GM10847 (cell line): ENCODE data around the gene UNC93B1.

Experiments
- POLR2A ChIP-seq: IDR thresholded peaks from 2 replicates; pipeline ENCODE4 v1.6.1; 2011; ENCODE audit not compliant: insufficient read length; ENCODE audit errors: extremely low read depth

UNC93B1 gene

GRCh38 chr11:68043029-68043348 is 39.1 kb upstream of the UNC93B1 start:
- TF ChIP-seq POLR2A, result no peak

GRCh38 chr11:68042219-68043028 is 38.5 kb upstream of the UNC93B1 start:
- TF ChIP-seq POLR2A, result no peak

DNA sequence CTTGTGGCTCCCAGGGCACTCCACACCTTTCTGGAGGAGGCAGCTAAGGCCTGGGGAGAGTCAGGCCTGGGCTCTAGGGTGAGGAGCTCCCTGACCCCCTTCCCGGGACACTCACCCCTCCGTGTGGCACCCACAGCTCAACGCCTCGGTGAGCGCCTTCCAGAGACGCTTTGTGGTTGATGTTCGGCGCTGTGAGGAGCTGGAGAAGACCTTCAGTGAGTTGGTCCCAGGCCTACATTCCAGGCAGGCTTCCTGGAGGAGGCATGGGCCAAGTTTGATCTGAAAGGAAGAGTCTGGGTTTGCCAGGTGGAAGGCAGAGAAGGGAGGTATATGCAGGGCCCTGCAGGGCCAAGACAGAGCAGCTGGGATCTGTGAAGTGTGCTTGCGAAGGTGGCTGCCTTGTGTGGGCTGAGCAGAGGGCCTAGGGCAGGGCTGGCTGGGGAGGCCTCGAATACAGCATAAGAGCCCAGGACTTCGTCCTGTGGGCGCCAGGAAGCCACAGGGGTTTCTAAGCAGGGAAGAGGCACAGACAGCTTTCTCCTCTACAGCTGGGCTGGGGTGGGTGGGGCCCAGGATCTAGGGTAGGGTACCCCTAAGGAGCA is 37.8 kb upstream of the UNC93B1 start:
- no peak for TF ChIP-seq POLR2A

DNA sequence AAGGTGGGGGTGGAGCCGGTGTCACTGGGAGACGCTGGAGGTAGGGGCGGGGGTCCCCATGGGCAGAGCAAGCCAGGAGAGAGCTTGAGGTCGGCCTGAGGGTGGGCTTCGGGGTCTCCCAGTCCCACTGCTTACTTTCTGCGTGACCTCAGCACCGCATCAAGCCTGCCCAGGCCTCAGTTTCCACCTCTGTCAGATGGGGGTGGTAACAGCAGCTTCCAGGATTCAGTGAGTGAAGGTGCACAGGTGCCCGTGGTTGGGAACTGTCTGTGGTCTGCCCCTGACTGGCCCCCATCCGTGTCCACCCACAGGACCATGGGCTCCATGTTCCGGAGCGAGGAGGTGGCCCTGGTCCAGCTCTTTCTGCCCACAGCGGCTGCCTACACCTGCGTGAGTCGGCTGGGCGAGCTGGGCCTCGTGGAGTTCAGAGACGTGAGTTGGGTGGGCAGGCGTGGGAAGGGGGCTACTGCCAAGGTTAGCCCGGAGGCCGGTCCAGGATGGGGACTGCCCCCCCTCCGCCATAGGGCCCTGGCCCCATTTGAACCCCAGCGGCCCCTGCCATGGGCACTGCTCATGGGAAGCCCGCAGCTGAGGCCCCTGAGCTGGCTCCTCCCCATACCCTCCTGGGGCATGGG is 37.2 kb upstream of the UNC93B1 start:
- no peak for TF ChIP-seq POLR2A

DNA sequence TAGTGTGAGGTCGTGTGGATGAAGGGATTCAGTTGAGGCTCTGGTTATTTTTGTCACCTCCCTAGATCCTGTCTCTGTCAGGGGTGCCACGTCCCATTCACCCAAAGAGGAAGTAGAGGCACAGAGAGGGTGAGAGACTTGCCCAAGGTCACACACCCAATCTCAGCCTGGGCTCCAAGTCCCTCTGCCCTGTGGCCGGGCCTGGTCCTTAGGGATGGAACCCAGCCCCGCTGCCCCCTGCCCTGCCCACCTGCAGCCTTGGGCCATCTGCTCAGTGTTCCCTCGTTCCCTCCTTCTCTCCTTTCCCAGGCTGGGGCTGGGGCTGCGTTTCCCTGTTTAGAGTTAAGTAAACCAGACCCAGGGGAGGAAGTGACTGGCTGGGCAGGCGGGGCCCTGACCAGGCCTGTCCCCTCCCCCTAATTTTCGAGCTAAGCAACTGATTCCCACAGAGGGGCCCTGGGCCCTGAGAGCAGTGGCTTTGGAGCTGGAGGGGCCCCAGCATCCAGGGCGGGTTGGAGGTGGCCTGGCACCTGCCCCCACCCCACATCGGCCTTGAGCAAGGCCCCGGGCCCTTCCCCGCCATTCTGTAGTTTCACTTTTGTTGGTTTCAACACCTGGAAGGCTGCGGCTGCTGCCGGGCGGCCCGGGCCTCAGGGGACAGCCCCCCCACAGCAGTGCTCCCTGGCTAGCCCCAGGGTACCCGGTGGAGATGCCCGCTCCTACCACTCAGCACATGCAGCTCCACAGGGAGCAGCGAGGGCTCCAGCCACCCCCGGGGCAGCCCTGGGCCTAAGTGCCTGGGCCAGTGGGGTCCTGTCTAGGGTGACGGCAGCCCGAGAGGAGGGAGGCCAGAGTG is 36.4 kb upstream of the UNC93B1 start:
- peak; percentile 18 for TF ChIP-seq POLR2A

- no peak for TF ChIP-seq POLR2A
Measured at GRCh38 chr11:68039526-68040086, 35.7 kb upstream of the UNC93B1 start.

- peak; percentile 90 for TF ChIP-seq POLR2A
Measured at GRCh38 chr11:68038718-68039525, 35.0 kb upstream of the UNC93B1 start, which contains the start of gene TCIRG1. Gene TCIRG1, plus strand, starts transcription at chr11:68039025. Its CDS starts 2,247 bp downstream, at chr11:68041272.

DNA sequence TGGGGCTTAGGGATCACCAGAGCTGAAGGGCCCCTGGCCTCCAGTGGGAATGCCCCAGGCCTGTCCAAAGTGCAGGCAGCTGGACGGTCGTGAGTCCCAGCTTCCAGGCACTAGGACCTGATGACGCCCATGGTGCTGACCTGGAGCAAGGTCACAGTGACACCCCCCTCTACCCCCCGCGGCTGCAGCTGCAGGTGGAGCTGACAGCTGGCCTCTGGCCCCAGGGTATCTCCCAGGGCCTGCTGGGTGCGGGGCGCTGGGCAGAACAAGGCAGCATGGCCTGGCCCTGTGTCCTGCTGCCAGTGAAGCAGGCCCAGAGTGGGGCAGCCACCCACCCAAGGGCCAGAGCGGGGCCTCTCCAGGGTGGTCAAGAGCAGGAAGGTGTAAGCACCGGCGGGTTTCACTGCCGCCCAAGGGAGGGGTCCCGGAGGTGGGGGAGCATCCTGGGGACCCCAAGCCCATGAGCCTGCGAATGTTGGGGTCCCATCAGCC is 34.4 kb upstream of the UNC93B1 start:
- no peak for TF ChIP-seq POLR2A

- TF ChIP-seq POLR2A, result no peak
Measured at GRCh38 chr11:68037411-68038225, 33.7 kb upstream of the UNC93B1 start.

- TF ChIP-seq POLR2A, result no peak
Measured at GRCh38 chr11:68036717-68037239, 32.9 kb upstream of the UNC93B1 start.

DNA sequence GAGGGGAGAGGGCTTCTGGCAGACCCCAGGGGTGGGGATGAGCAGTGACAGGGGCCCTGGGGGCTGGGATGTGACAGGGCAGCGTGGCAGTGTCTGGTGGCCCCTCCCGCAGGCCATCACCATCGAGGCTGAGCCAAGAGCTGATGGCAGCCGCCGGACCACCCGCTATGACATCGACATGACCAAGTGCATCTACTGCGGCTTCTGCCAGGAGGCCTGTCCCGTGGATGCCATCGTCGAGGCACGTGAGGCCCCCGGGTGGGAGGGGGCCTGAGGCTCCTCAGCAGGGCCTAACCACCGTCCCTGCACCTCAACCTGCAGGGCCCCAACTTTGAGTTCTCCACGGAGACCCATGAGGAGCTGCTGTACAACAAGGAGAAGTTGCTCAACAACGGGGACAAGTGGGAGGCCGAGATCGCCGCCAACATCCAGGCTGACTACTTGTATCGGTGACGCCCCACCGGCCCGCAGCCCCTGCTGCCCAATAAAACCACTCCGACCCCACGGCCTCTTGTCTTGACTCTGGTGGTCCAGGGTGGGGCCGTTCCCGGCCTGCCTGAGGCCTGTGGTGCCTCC is 32.3 kb upstream of the UNC93B1 start:
- TF ChIP-seq POLR2A, result no peak

GRCh38 chr11:68035266-68035876 is 31.5 kb upstream of the UNC93B1 start:
- no peak for TF ChIP-seq POLR2A
